HG03520 (cell line): Measurements from ENCODE around the gene SORL1.
A peak's percentile ranks its signal among the peaks of the same experiment; 100 is the strongest.

Source experiments
- ATAC-seq: cut with Tn5 transposase; IDR thresholded peaks from one replicate; pipeline ENCODE4 v1.9.1; 2021; ENCODE audit warnings: mild to moderate bottlenecking, moderate library complexity; ENCODE audit not compliant: unreplicated experiment

Gene SORL1

DNA sequence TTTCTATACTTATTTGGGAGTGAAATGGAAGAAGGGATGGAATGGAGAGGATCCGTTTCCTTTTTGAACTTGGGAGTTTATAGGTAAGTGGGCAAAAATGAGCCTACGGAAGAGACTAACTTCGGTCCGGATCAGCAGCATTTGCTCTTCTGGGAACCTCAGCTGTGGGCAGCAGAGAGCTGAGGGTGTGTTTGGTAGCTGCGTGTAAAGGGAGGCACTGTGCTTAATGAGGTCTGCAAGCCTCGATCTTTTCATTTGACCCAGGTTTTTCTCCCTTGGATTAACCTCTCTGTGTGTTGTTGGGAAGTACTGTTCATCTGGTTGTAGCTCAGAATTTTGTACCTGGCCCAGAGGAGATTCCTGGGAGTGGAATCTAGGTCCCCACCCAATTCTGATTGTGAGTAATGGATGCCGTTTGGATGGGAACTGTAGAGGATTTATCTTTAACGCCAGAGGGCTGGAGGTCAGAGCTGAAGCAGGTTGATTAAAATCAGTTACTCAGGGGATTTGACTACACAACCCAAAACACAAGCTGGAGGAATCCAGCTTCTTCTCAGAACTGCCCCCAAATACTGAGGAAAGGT lies 202.2 kb downstream of the SORL1 start:
- ATAC-seq = no peak

DNA sequence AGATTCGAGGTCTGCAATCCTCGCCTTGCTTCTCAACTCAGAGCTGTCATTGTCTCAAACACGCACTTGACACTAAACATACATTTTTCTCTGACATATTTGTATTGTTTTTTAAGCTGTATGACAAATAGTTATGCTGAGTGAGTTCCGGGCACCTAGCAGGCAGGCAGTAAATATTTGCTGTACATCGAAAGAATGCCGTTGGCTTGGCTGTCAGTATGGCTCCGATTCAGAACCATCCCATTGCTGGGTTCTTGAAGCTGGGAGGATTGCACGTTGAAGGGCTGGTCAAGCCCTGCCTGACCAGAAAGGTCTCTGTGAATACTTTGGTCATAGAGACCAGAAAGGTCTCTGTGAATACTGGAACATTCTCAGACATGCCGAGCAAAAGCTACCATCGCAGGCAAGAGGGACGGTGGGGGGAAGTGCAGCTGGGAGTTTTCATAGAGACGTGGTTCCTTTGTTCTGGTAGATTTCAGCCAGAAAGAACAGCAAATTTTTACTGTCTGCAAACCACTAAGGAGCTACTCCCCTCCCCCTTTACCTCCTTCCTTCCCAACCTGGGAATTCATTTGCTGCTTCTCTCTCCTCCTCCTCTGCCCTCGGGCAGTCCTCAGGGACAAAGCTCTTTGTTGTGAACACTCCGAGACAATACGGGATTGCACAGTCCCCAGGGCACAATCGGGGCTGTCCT lies 202.9 kb downstream of the SORL1 start:
- ATAC-seq = no peak

DNA sequence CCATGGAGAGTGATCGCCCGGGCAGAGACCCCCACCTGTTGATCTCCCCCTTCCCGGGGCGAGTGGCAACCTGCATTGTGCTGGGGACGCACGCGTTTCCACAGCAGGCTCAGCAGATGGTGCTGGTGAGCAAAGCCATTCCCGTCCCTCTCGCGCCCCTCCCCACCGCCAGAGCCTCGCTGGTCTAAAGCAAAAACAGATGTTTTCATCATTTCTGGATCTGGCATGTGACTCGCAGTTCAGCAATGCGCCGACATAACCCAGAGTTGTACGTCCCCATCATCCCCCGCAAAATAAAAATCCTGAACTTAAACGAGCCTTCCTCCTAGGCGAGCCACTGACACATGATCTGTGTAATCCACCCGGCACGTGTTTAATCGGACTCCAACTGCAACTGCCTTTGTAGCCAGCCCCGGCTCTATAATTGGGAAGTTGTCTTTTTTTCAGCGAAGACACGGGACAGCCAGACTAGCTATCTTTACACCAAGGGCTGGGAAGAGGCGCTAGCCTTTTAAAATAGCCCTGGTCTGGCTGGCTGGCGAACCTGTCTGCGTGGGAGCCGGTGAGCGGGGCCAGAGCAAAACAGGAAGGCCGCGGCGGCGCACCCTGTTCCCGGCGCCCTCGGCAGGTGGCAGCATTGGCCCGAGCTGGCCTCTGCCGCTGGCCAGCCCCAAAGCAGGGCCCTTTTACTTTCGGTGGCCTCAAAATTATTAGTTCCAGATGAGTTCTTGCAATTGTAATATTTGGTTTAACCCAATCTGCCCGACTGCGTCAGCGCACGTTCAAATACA lies 203.6 kb downstream of the SORL1 start:
- peak; percentile 88 for ATAC-seq

DNA sequence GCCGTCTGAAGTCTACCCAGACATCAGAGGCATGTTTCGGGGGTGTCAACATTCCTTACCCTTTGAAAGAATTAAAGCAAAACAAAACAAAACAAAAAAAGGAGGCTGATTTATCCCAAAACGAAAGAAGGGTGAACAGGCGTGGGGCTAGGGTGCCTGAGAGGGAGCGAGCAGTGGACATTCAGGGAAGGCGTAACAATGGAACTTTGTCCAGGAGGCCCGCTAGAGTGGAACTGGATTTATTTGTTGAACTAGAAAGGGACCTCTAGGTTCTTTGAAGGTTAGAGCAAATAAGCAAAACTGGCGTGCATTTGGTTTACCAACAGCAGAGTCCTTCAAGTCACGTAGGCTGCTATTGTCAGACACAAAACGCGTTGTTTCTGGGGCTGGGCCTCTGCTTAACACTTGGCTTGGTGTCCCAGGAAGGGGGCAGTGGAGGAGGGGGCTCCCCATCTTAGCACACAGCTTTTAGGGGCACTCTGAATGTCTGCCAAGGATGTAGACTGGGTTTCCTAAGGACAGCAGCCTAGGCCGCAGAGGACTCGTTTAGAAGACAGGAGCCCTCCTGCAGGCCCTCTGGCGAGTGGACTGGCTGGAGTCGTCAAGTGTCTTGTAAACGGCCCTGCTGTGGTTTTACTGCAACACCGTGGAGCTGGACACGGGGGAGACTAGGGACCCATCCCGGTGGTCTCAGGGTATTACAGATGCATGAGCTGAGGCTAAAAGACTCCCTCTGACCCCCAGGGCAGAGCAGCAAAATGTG lies 204.4 kb downstream of the SORL1 start:
- no peak for ATAC-seq

DNA sequence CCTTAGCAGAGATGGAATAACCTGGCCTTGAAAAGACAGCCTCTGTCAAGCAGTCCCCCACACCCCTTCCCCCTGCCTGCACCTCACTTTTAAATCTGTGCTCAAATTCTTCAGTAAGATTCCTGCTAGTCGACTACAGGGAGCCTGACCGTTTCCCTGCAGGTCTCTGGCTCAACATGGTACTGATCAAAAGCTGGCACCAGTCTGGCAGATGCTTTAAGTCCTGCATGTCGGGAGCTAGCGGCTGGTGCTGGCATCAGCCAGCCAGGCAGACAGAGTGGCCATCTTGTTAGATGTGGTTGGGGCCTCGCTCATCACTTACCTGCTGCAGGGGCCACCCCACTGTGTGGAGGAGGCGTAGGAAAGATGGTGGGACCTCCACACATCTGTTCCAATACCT lies 205.0 kb downstream of the SORL1 start:
- ATAC-seq = no peak

DNA sequence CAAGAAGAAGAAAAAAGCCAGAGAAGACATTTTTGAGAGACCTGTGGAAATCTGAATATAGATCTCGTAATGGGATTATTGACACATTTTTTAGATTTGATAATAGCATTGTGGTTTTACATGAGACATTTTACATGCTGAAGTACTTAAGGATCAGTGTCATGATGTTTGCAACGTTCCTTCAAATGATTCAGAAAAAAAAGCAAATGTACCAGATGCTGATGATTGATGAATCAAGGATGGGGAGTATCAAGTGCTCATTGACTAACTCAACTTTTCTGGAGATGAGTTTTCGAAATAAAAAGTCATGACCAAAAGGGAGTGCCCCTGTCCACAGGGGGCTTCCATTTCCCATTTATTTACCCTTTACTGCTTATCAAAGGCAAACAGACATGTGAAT lies 207.7 kb downstream of the SORL1 start:
- no peak for ATAC-seq

DNA sequence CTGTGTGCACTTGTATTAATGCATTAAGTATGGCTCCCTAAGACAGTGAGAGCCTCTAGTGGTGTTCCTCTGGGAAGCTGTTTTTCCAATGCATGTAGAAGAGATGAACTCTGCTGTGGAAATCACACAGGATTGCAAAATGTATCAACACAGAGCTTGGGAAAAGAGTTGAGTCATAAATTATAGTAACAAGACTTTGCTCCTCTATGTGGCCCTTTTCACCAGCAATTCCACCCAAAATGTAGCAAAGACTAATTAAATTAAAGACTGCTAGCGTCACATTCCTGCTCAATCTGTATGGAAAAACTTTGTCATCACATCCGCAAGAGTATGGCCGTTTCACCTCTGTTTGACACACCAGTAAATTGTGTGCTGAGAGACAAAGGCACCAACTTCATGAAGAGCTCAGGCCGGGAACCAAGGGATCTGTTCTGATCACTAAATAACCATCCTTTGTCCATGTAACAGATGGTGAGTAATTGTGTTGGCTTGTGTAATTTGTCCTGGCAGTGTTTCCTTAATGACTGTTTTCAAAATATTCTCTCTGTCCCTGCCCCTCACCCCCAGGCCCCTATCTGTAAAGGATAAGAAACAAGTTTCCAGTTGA lies 209.9 kb downstream of the SORL1 start:
- ATAC-seq = no peak

DNA sequence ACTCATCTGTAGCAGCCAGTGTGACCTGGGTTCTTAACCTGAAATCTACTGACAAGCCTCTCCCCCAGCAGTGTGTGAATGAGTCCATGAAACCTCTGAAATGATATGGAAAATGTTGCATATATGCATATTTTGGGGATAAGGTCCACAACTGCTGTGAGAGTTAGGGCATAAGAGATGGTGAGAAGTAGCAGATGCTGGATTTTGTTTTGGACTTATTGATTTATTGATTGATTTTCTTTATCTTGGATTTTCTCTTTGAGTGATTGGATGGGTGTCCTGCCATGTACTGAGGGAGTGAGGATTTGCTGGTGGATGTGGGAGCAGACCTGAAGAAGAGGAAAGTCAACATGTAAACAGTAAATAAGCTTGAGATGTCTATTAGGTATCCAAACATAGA lies 212.0 kb downstream of the SORL1 start:
- ATAC-seq = no peak

DNA sequence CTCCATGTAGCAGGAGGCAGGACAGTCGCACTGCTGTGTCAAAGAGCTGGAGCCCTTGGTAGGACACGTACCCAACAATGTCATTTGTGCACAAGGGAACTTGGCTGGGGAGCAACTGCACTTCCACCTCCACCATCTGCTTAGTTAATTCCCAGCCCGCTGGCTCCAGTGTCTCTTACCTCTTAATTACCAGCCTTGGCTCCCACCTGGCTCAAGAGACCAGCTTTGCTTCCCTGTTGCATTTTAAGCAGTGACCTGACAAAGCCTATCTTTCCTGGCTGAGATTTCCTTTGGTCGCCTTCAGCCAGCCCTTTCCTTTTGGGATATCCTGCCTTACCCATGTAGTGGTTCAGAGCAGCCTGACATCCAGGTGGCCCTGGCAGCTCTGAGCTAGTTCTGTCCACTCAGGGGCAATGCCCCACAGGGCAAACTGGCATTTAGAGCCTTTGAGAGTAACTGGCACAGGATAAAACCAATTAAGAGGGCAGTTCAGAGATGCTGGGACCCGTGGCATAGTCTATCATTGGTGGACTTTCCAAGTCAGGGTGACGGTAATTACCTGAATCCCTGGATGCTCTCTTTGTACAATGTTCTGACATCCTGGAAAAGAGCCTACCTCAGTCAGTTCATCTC lies 213.2 kb downstream of the SORL1 start:
- no peak for ATAC-seq

DNA sequence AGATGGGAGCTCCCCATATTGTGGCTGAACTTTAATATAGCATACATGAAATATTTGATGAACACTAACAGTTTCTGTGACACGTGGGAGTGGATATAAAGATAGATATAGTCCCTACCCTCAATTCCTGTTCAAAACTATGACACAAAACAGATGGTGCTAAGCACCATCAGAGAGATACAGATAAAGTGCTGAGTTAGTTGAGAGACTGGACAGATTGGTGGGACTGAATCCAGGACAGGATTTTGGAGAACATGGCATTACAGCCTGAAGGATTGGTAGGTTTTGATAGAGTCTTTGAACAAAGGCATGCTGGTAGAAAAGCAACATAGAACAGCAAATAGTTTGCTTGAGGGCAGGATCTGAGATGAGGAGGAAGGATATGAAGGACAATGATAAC lies 215.7 kb downstream of the SORL1 start:
- ATAC-seq = no peak

DNA sequence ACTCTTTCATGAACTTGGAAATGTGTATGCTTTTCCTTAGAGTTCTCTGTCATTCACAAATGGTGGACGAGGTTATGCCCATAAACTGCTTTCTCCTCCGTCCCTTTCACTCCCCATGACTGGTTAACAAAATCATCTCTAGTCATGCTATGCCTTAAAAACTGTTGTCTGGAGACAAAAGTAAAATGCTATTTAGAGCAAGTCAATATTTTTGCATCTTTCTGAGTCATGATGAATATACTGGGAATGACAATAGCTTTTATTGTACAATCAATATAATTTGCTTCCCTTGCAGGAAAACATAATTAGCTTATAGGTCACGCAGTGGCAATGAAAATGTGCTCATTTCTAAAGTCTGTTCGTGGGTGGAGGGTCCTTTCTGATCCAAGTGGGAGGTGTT lies 217.3 kb downstream of the SORL1 start:
- ATAC-seq = no peak

DNA sequence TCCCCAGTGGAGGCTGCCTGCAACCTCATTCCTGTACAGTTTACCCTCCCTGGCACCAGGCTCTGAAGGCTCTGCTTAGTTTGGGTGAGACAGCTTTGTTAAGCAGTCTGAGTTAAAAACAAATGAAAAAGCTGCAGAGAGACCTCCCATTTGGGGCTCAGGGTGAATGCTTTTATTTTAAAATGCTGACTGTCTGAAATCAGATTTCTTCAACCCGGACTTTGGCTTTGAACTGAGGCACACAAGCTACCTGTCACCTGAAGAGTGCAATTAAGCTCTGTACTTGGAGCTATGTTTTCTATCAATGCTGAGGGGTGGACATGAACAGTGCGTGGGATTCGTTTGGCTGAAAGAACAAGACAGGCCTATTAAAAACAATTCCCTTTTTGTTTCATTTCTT lies 218.2 kb downstream of the SORL1 start:
- no peak for ATAC-seq

DNA sequence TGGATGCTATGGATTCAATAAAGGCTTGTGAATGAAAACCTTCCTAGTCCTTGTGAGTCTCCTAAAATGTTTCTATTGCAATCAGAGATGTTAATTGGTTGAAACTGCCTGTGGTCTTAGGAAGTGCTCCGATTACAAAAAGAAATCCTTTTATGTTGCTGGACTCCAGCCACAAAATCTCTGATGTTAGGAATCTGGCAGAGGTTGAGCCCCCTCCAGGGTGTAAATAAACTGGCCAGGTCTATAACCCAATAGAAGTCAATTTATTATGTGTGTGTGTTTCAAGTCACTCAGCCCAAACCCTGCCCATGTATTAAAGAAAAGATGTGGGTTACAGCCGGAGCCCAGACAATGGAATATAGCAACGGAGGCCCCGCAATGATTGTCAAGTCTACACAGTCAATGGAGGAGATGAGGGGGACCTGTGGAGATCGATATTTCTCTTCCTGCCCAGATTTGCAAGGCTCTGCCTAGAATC lies 218.7 kb downstream of the SORL1 start:
- ATAC-seq = no peak

DNA sequence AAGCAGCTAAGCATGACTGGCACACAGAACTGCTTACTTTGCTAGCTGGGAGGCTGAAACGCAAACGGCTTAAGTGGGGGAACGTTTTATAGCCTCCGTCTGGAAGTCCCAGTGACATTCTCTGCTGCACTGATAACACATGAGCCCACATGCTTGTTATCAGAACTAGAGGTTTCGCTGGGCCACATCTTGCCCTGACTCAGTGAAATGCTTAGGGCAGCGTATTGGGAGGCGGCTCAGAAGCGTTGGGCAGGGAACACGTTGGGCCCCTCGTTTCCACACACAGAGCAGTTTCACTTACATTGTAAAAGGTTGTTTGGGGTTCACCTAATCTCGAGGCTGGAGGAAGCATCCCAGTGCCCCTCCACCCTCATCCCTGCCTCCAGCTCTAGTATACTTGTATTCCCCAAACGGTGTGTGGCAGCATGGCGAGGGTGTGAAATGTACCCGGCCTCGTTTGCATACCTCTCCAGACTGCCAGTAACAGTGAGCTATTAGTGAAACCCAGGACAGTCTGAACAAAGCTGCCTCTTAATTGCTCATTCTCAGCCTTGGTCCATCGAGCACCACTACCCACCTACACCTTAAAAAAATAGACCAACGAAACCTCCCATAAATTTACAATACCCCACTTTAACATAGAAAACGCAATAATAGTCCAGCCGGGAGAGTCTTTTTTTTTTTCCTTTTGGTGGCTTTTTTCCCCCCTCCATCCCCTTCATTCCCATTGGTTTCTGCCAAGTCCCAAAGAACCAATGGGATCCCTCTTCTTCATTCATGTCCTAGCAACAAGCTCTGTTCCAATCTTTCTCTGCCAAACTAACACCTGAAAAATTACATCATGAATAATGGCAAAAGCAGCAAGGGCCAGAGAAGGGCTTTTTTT lies 219.4 kb downstream of the SORL1 start:
- no peak for ATAC-seq

DNA sequence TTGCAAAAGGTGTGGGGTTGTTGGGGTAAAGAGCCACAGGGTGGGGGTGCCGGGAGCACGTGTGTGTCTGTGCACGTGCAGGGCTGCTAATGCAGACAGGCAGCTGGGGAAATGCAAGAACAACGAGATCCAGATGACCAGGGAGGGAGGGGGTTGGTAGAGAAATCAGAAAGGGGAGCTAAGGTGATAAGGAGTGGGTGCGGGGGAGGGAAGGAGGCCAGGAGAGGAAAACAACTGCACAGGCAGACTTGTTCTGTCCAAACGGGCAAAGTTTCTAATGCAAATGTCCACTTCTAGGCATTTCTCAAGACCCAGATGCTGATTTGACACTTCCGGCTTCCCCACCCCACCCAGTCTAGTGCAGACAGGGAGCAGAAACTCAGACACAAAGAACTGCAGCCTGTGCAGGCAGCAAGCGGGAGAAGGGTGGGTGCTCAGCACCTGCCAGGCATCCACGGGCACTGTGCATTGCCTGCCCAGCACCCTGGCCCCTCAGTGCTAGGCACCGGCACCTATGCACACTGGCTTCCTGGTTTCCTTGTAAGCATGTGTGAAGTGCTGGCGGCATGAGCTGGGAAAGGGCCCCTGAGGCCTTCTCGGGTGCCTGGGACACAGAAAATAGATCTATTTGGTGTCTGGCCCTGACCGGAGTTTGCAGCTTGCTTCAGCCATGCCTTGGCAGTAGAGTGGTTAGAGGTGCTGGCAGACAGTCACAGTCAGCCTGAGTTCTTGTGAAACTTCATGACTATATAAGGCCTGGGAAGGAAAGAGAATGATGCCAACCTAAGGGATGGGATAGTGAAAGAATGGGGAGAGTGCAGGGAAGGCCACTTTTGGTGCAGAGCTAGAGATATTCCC lies 220.7 kb downstream of the SORL1 start:
- ATAC-seq = no peak

DNA sequence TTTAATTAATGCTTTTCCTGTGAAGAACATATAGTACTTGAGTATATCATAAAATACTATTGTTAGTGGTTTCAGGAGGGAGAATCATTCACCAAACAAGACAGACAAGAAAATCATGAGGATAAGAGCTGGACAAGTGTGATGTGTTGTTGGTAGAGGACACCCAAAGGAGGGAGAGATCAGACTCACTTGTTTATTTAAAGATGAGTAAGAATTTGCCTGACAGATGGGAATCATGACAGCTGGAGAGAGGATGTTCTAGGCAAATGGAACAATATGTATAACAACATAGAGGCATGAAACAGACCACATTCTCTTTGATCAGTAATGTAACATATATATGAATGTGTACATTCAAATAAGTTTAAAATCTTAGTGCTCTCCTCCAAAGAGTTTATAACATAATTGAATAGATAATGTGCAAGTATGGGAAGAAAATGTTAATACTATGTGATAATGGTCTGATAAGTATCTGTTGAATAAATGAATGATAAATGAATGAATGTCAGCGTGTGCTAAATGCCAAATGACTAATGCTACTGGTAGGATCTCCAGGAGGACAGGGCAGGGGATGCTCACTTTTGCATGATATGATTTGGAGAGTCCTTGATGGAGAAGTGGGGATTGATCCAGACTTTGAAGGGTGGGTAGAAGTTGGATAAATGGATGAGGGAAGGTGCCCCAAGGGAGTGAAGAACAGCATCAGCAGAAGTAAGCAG lies 229.6 kb downstream of the SORL1 start:
- no peak for ATAC-seq
